GM13976 (cell line): Measurements from ENCODE around the gene CPA4.

Source experiments
- DNase-seq: peaks from one replicate; pipeline ENCODE4 v3.0.0; 2012; ENCODE audit warnings: low spot score
- in situ Hi-C: fragments of 300-500 bp; cut with MboI; formaldehyde crosslinking; loops from one replicate; pipeline ENCODE4 v1.12.0; 2022; ENCODE audit warnings: low sequenced_read_pairs, mixed read lengths, inconsistent platforms; ENCODE audit not compliant: unreplicated experiment
- TF ChIP-seq, protein P1 (sequence below): IDR thresholded peaks from 2 replicates; pipeline ENCODE4 v1.5.1; 2012; ENCODE audit warnings: borderline replicate concordance, mild to moderate bottlenecking; ENCODE audit not compliant: insufficient read depth; ENCODE audit errors: extremely low read depth, missing control alignments, control extremely low read depth

Gene CPA4

DNA sequence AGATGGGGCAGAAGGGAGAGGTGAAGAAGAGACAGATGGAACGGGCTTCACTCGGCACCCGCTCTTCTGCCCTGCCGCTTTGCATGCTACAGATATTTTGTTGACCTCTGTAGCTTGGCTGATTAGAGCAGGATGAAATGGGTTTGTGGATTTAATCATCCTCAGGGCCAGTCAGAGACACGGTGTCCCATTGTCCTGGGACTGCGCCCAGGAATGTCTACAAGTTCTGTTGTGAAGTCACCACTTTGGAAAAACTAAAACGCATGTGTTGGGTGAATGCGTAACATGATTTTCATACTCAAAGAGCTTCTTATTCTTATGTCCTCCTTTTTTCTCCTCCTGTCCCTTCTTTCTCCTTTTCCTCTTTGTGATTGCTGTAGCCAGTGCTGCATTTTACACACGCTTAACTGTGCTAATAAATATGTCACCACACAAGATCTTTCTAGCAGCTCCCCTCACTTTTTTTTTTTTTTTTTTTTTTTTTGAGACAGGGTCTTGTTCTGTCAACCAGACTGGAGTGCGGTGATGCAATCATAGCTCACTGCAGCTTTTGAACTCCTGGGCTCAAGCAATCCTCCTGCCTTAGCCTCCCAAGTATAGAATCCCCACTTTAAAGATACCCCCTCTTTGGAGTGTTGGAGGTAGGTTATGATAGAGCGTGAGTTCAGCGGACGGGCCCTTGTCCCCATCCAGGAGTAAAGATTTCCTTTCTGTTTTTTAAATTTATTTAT is 3.4 kb downstream of the CPA4 start:
- in situ Hi-C loops: no loop called here
- TF ChIP-seq, protein P1, sequence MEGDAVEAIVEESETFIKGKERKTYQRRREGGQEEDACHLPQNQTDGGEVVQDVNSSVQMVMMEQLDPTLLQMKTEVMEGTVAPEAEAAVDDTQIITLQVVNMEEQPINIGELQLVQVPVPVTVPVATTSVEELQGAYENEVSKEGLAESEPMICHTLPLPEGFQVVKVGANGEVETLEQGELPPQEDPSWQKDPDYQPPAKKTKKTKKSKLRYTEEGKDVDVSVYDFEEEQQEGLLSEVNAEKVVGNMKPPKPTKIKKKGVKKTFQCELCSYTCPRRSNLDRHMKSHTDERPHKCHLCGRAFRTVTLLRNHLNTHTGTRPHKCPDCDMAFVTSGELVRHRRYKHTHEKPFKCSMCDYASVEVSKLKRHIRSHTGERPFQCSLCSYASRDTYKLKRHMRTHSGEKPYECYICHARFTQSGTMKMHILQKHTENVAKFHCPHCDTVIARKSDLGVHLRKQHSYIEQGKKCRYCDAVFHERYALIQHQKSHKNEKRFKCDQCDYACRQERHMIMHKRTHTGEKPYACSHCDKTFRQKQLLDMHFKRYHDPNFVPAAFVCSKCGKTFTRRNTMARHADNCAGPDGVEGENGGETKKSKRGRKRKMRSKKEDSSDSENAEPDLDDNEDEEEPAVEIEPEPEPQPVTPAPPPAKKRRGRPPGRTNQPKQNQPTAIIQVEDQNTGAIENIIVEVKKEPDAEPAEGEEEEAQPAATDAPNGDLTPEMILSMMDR: no peak
- no peak for DNase-seq

- in situ Hi-C loops: no loop called here
- DNase-seq: no peak
- TF ChIP-seq, protein P1: no peak
Measured at GRCh38 chr7:130297628-130298543, 4.9 kb downstream of the CPA4 start.

DNA sequence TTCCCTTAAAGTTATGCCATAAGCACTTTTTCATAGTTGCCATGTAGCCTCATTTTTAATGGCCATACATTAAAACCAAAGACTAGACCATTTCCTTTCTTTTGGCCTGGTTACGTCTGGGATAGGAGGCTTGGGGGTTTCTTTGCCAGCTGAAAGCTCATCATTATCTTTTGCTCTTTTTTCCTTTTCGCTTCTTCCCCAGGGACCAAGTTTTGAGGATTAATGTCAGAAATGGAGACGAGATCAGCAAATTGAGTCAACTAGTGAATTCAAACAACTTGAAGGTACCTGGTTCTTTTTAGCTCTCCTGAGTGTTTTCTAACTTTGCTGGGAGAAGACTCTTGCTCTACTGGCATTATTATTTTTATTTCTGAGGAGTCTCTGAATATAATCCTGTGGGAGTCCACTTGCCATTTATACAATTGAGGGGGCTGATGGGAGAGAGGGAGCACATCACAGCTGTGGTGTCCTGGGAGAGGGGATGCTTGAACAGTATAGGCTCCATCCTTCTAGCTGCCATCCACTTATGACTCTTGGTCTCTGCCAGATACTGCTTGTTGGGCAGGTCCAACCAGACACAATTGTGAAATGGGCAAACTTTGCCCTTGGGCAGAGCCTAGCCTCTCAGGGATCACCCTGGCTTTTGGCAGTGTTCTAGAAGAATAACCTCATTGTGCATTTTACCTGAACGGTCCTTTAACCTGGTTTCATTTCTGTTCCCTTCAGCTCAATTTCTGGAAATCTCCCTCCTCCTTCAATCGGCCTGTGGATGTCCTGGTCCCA is 5.8 kb downstream of the CPA4 start:
- in situ Hi-C loops: no loop called here
- DNase-seq: no peak
- TF ChIP-seq, protein P1: no peak

DNA sequence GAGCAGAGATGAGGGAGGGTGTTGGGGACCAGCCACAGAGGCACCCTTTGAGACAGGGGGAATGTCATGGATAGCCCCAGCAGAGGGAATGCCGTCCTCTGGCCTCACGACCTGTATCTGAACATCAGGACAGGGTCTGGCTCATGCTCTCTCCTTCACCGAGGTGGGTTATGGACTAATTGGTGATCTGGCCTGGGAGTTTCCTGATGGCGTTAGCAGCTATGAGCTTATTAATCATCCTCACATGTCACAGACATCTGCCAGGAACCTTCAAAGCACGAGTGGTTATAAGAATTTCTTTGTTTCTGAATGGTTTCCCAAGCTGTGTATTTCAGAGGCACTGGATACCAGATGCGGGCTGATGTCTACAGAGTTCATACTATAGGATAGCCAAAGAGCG is 6.9 kb downstream of the CPA4 start:
- no peak for DNase-seq
- TF ChIP-seq, protein P1: no peak
- in situ Hi-C loops: no loop called here

- in situ Hi-C loops: no loop called here
Measured at GRCh38 chr7:130301501-130302020, 8.6 kb downstream of the CPA4 start.

More at GRCh38 chr7:130301501-130302020, 8.6 kb downstream of the CPA4 start:
- DNase-seq: no peak
- TF ChIP-seq, protein P1: no peak
